Suprapubic skin (tissue), 3 donors: Measurements from ENCODE around the gene SPATA19.

Experiments used
- CTCF ChIP-seq, 2 donors: fragments of 200-600 bp in 1 of 2; fragments of 450-650 bp in 1 of 2; sonication (generic) in 1 of 2; IDR thresholded peaks; one replicate each; pipeline ENCODE4 v1.5.1; 2016 to 2019; ENCODE audit warnings: antibody characterized with exemption in 2 of 2, mild to moderate bottlenecking in 1 of 2, moderate library complexity in 1 of 2
- POLR2AphosphoS5 ChIP-seq, 3 donors: sonication (generic); formaldehyde crosslinking; IDR thresholded peaks; one replicate each; pipeline ENCODE4 v1.6.1; 2017; ENCODE audit warnings: antibody characterized with exemption in 3 of 3

- TF ChIP-seq CTCF (IDR thresholded peaks at IDR 0.05) (no peak), POLR2AphosphoS5 (IDR thresholded peaks at IDR 0.05) (no peak)
Observed at GRCh38 chr11:133864756-133865155, 19.4 kb upstream of the SPATA19 start.
